DND-41 (cell line): Measurements from ENCODE around the gene FOXO3.

ENCODE experiments used
- ATAC-seq: fragments of 200-7000 bp; cut with Tn5 transposase; 3 replicates; pipeline ENCODE4 v1.9.1; 2021; ENCODE audit warnings: low read depth; ENCODE audit not compliant: insufficient read depth
- DNase-seq: peaks from one replicate; pipeline ENCODE4 v3.0.0-alpha.2; 2020
- H2AFZ ChIP-seq: 2 replicates; pipeline ENCODE4 v1.6.0; 2012; ENCODE audit warnings: low read depth, low read length
- H3K27ac ChIP-seq: 2 replicates; pipeline ENCODE4 v1.5.1; 2012; ENCODE audit warnings: low read length, inconsistent platforms
- H3K27me3 ChIP-seq: fragments of 200-600 bp; sonication (generic); 2 replicates; pipeline ENCODE4 v1.6.0; 2012; ENCODE audit warnings: low read length, mild to moderate bottlenecking, inconsistent platforms; ENCODE audit not compliant: insufficient read depth, poor library complexity
- H3K36me3 ChIP-seq: 2 replicates; pipeline ENCODE4 v1.5.1; 2012; ENCODE audit warnings: low read length, inconsistent platforms; ENCODE audit not compliant: insufficient read depth
- H3K4me1 ChIP-seq: 2 replicates; pipeline ENCODE4 v1.5.1; 2012; ENCODE audit warnings: mild to moderate bottlenecking, low read length; ENCODE audit not compliant: insufficient read depth
- H3K4me2 ChIP-seq: 2 replicates; pipeline ENCODE4 v1.6.0; 2012; ENCODE audit warnings: mild to moderate bottlenecking, moderate library complexity, low read length, inconsistent platforms; ENCODE audit not compliant: insufficient read depth
- H3K4me3 ChIP-seq, 2 experiments: fragments of 200-600 bp in 1 of 2; shearing (Covaris generic) in 1 of 2; 2 replicates each; pipeline ENCODE4 v1.5.1; 2012 to 2016; ENCODE audit warnings: inconsistent platforms in 2 of 2, low read length in 2 of 2, mild to moderate bottlenecking in 2 of 2, low read depth in 1 of 2, moderate library complexity in 1 of 2
- H3K79me2 ChIP-seq: 2 replicates; pipeline ENCODE4 v1.6.0; 2012; ENCODE audit warnings: low read length, inconsistent platforms; ENCODE audit not compliant: insufficient read depth
- H3K9ac ChIP-seq: 2 replicates; pipeline ENCODE4 v1.6.0; 2012; ENCODE audit warnings: low read depth, mild to moderate bottlenecking, inconsistent platforms, low read length, moderate library complexity
- H3K9me3 ChIP-seq: 2 replicates; pipeline ENCODE4 v1.5.1; 2012; ENCODE audit warnings: low read length, moderate library complexity, mild to moderate bottlenecking, inconsistent platforms; ENCODE audit not compliant: insufficient read depth, severe bottlenecking
- H4K20me1 ChIP-seq: 2 replicates; pipeline ENCODE4 v1.6.0; 2012; ENCODE audit warnings: low read length; ENCODE audit not compliant: insufficient read depth
- EZH2 ChIP-seq: IDR thresholded peaks from 3 replicates; pipeline ENCODE4 v1.6.1; 2012; ENCODE audit warnings: borderline replicate concordance, low read depth, mild to moderate bottlenecking, moderate library complexity, low read length, inconsistent platforms; ENCODE audit not compliant: severe bottlenecking
- TF ChIP-seq, protein P1 (sequence below): IDR thresholded peaks from 2 replicates; pipeline ENCODE4 v1.5.1; 2012; ENCODE audit warnings: borderline replicate concordance, low read length, moderate library complexity, mild to moderate bottlenecking; ENCODE audit not compliant: poor library complexity, severe bottlenecking; ENCODE audit errors: extremely low read depth

The FOXO3 gene

GRCh38 chr6:108727966-108728730 lies 167.4 kb downstream of the FOXO3 start:
- DNase-seq (no peak), ATAC-seq (no peak; the same call in 2 of the 3 replicates)
- Histone ChIP-seq H3K27me3 (no peaks in the 10 kb centered on the region), H3K36me3 (no peaks in the 10 kb centered on the region), H3K27ac (no peak overlapping the region), H4K20me1 (no peaks in the 10 kb centered on the region), H3K9me3 (no peaks in the 10 kb centered on the region), H3K4me2 (no peak overlapping the region), H3K4me3 (no peak overlapping the region), H2AFZ (no peak overlapping the region), H3K9ac (no peak overlapping the region), H3K4me1 (no peaks in the 10 kb centered on the region), H3K79me2 (no peaks in the 10 kb centered on the region)
- no peak for TF ChIP-seq EZH2

- DNase-seq: no peak
- H3K27ac ChIP-seq: no peak overlapping the region
- no peak for TF ChIP-seq EZH2
- TF ChIP-seq, protein P1, sequence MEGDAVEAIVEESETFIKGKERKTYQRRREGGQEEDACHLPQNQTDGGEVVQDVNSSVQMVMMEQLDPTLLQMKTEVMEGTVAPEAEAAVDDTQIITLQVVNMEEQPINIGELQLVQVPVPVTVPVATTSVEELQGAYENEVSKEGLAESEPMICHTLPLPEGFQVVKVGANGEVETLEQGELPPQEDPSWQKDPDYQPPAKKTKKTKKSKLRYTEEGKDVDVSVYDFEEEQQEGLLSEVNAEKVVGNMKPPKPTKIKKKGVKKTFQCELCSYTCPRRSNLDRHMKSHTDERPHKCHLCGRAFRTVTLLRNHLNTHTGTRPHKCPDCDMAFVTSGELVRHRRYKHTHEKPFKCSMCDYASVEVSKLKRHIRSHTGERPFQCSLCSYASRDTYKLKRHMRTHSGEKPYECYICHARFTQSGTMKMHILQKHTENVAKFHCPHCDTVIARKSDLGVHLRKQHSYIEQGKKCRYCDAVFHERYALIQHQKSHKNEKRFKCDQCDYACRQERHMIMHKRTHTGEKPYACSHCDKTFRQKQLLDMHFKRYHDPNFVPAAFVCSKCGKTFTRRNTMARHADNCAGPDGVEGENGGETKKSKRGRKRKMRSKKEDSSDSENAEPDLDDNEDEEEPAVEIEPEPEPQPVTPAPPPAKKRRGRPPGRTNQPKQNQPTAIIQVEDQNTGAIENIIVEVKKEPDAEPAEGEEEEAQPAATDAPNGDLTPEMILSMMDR: no peak
- no peaks in the 10 kb centered on the region for H3K79me2 ChIP-seq
- H3K9me3 ChIP-seq: no peaks in the 10 kb centered on the region
- no peak overlapping the region for H3K4me2 ChIP-seq
- ATAC-seq: no peak
- H4K20me1 ChIP-seq: no peaks in the 10 kb centered on the region
- H3K4me1 ChIP-seq: no peaks in the 10 kb centered on the region
- H3K27me3 ChIP-seq: no peaks in the 10 kb centered on the region
- H3K36me3 ChIP-seq: no peaks in the 10 kb centered on the region
- H3K9ac ChIP-seq: no peak overlapping the region
- H3K4me3 ChIP-seq: no peak overlapping the region
- no peak overlapping the region for H2AFZ ChIP-seq
Measured at GRCh38 chr6:108728826-108729225, 168.1 kb downstream of the FOXO3 start.

GRCh38 chr6:108730635-108731515 lies 170.2 kb downstream of the FOXO3 start:
- ATAC-seq: no peak
- H3K27me3 ChIP-seq: no peaks in the 10 kb centered on the region

More at GRCh38 chr6:108730635-108731515, 170.2 kb downstream of the FOXO3 start:
- Histone ChIP-seq H3K9ac (no peak overlapping the region), H3K36me3 (no peaks in the 10 kb centered on the region), H3K79me2 (no peaks in the 10 kb centered on the region), H3K4me1 (no peaks in the 10 kb centered on the region), H2AFZ (no peak overlapping the region), H3K27ac (no peak overlapping the region), H3K9me3 (no peaks in the 10 kb centered on the region), H3K4me3 (no peak overlapping the region), H3K4me2 (no peak overlapping the region), H4K20me1 (no peaks in the 10 kb centered on the region)
- DNase-seq: no peak
- TF ChIP-seq, protein P1: no peak
- TF ChIP-seq EZH2: no peak
